Gastrocnemius medialis (tissue), 4 donors: ENCODE measurements around the gene CYP51A1.

Experiments
- CTCF ChIP-seq, 5 experiments: fragments of 450-650 bp in 3 of 5; fragments of 200-600 bp in 2 of 5; sonication (generic) in 2 of 5; IDR thresholded peaks in 4 of 5; conservative IDR thresholded peaks in 1 of 5; 1 replicate in 4 of 5; 2 replicates in 1 of 5; pipeline ENCODE4 v1.5.1; 2016 to 2019; ENCODE audit warnings: antibody characterized with exemption in 5 of 5, mild to moderate bottlenecking in 3 of 5, moderate library complexity in 3 of 5
- POLR2A ChIP-seq, 2 donors: fragments of 450-650 bp; IDR thresholded peaks; one replicate each; pipeline ENCODE4 v1.6.1; 2017; ENCODE audit warnings: antibody characterized with exemption in 2 of 2, mild to moderate bottlenecking in 2 of 2, moderate library complexity in 2 of 2

- TF ChIP-seq POLR2A (IDR thresholded peaks at IDR 0.05) (no peak), CTCF (IDR thresholded peaks at IDR 0.05 in 4 of 5, conservative IDR thresholded peaks at IDR 0.05 in 1 of 5) (no peak)
Measured at GRCh38 chr7:92092210-92092609, 42.1 kb downstream of the CYP51A1 start.
